Erythroblast (primary cell): ENCODE data around the gene CCDC81.

Experiments used
- GATA1 ChIP-seq: IDR thresholded peaks from 2 replicates; pipeline ENCODE4 v1.6.1; 2011; ENCODE audit warnings: low read depth, mild to moderate bottlenecking, control low read depth, low read length, moderate library complexity
- POLR2A ChIP-seq: IDR thresholded peaks from 2 replicates; pipeline ENCODE4 v1.6.1; 2011; ENCODE audit warnings: mild to moderate bottlenecking, low read length

- TF ChIP-seq POLR2A (no peak), GATA1 (no peak)
Observed at GRCh38 chr11:86377972-86378371, 3.3 kb downstream of the CCDC81 start.
